ENCODE measurements around the gene VPS26B. TPM values are rescaled to one million over a fixed set of nuclear protein-coding genes. Genes with fewer than 3 reads are reported as not detected.

VPS26B gene
- total and polyA plus RNA-seq, 9 of the 15 experiments (the other 6 are each of a cell fraction or from before 2014, with no cell fraction given), result 3.5 to 43.3 (median 27.4) TPM

GRCh38 chr11:134223836-134224709, at the start of gene VPS26B, which contains the start of gene NCAPD3 (continued):
- no peak for TF ChIP-seq ZNF212 (CRISPR knock-in tag; IDR thresholded peaks at IDR 0.05)
- TF ChIP-seq POLR2A (conservative IDR thresholded peaks at IDR 0.05), result peak; percentile 98
- TF ChIP-seq TFAP4 (CRISPR knock-in tag; IDR thresholded peaks at IDR 0.05; ENCODE audit: borderline replicate concordance), result peak; percentile 83
- no peak for TF ChIP-seq MTA1 (IDR thresholded peaks at IDR 0.05; ENCODE audit: borderline replicate concordance)
- peak; percentile 49; the same call in 1 of the 2 replicates for TF ChIP-seq ZBTB40 (IDR thresholded peaks at IDR 0.05)
- TF ChIP-seq ZBTB40 (CRISPR knock-in tag; IDR thresholded peaks at IDR 0.05), result no peak
- TF ChIP-seq CBFA2T3 (IDR thresholded peaks at IDR 0.05), result no peak
- no peak for TF ChIP-seq SRSF7 (optimal IDR thresholded peaks at IDR 0.05; ENCODE audit: low read depth, low read length)
- peak; percentile 54 for TF ChIP-seq BCOR (IDR thresholded peaks at IDR 0.05)
- peak; percentile 46 for TF ChIP-seq FIP1L1 (IDR thresholded peaks at IDR 0.05; ENCODE audit: low read depth, low read length, poor library complexity, severe bottlenecking)
- TF ChIP-seq ZFP30 (CRISPR knock-in tag; IDR thresholded peaks at IDR 0.05; ENCODE audit: borderline replicate concordance), result no peak
- no peak for TF ChIP-seq NR3C1 (CRISPR knock-in tag; IDR thresholded peaks at IDR 0.05)
- peak; percentile 90 for TF ChIP-seq ASH1L (IDR thresholded peaks at IDR 0.05; ENCODE audit: borderline replicate concordance, low read depth, partially characterized antibody)
- no peak for TF ChIP-seq NR1H2 (CRISPR knock-in tag; IDR thresholded peaks at IDR 0.05)
- no peak for TF ChIP-seq ZNF232 (CRISPR knock-in tag; IDR thresholded peaks at IDR 0.05)
- no peak for TF ChIP-seq ZBTB12 (CRISPR knock-in tag; IDR thresholded peaks at IDR 0.05)
- TF ChIP-seq XRCC5 (IDR thresholded peaks at IDR 0.05; ENCODE audit: low read depth, low read length), result no peak
- peak; percentile 85 for TF ChIP-seq MBD2 (IDR thresholded peaks at IDR 0.05; ENCODE audit: borderline replicate concordance, low read depth)

Measured in K562 (cell line).